CD14-positive monocyte (primary cell): ENCODE results near the gene AATK. TPM values are rescaled to one million over a fixed set of nuclear protein-coding genes. Genes with fewer than 3 reads are reported as not detected.

ENCODE experiments used
- DNase-seq, 3 donors: peaks; one replicate each; pipeline ENCODE4 v3.0.0-alpha.2; 2011 to 2022
- H2AFZ ChIP-seq: 2 replicates; pipeline ENCODE4 v1.6.0; 2012; ENCODE audit warnings: mild to moderate bottlenecking, low read depth, low read length, inconsistent platforms; ENCODE audit not compliant: insufficient read depth, poor library complexity, severe bottlenecking
- H3K27ac ChIP-seq, 2 donors: 1 replicate in 1 of 2; 2 replicates in 1 of 2; pipeline ENCODE4 v1.5.1; 2012 to 2013; ENCODE audit warnings: low read length in 2 of 2, control low read depth in 1 of 2, inconsistent platforms in 1 of 2, low read depth in 1 of 2, mild to moderate bottlenecking in 1 of 2
- H3K27me3 ChIP-seq, 2 donors: one replicate each; pipeline versions ENCODE4 v1.6.0 to v1.6.1; 2011 to 2013; ENCODE audit warnings: low read length in 2 of 2; ENCODE audit not compliant: control insufficient read depth in 2 of 2, insufficient read depth in 2 of 2
- H3K36me3 ChIP-seq, 2 donors: replicated peaks in 1 of 2; 1 replicate in 1 of 2; 2 replicates in 1 of 2; pipeline versions ENCODE4 v1.5.1 to v1.6.1; 2012 to 2013; ENCODE audit warnings: low read length in 2 of 2, control low read depth in 1 of 2, inconsistent platforms in 1 of 2, mild to moderate bottlenecking in 1 of 2; ENCODE audit not compliant: insufficient read depth in 2 of 2, control insufficient read depth in 1 of 2
- H3K4me1 ChIP-seq, 2 donors: 1 replicate in 1 of 2; 2 replicates in 1 of 2; pipeline versions ENCODE4 v1.5.1 to v1.6.1; 2012 to 2013; ENCODE audit warnings: low read length in 2 of 2, control low read depth in 1 of 2, inconsistent platforms in 1 of 2, mild to moderate bottlenecking in 1 of 2, moderate library complexity in 1 of 2; ENCODE audit not compliant: insufficient read depth in 2 of 2, control insufficient read depth in 1 of 2
- H3K4me2 ChIP-seq: replicated peaks from 2 replicates; pipeline ENCODE3; 2012; ENCODE audit warnings: low read length, moderate library complexity, mild to moderate bottlenecking; ENCODE audit not compliant: poor library complexity, severe bottlenecking; ENCODE audit errors: extremely low read depth
- H3K4me3 ChIP-seq, 3 experiments: fragments of 200-600 bp in 1 of 3; sonication (generic) in 1 of 3; replicated peaks in 1 of 3; 1 replicate in 2 of 3; 2 replicates in 1 of 3; pipeline ENCODE4 v1.5.1; 2011 to 2013; ENCODE audit warnings: low read length in 3 of 3, mild to moderate bottlenecking in 3 of 3, control low read depth in 2 of 3, low read depth in 2 of 3, inconsistent platforms in 1 of 3, moderate library complexity in 1 of 3
- H3K79me2 ChIP-seq: 2 replicates; pipeline ENCODE4 v1.6.0; 2012; ENCODE audit warnings: mild to moderate bottlenecking, control low read depth, inconsistent platforms, low read length, moderate library complexity; ENCODE audit not compliant: insufficient read depth
- H3K9ac ChIP-seq: 2 replicates; pipeline ENCODE4 v1.6.0; 2017; ENCODE audit warnings: low read length, mild to moderate bottlenecking; ENCODE audit not compliant: insufficient read depth, poor library complexity, severe bottlenecking
- H3K9me3 ChIP-seq, 2 donors: replicated peaks in 1 of 2; 1 replicate in 1 of 2; 2 replicates in 1 of 2; pipeline versions ENCODE4 v1.5.1 to v1.6.1; 2012 to 2013; ENCODE audit warnings: low read length in 2 of 2, control low read depth in 1 of 2; ENCODE audit not compliant: control insufficient read depth in 1 of 2, insufficient read depth in 1 of 2
- H4K20me1 ChIP-seq: 2 replicates; pipeline ENCODE4 v1.6.0; 2012; ENCODE audit warnings: mild to moderate bottlenecking, low read length, control low read depth, moderate library complexity; ENCODE audit not compliant: insufficient read depth
- H3K27ac Mint-ChIP-seq, 7 donors: one replicate each; pipeline ENCODE4 v1.8.0; 2020; ENCODE audit warnings: mild to moderate bottlenecking in 7 of 7, mixed read lengths in 7 of 7, moderate library complexity in 6 of 7, inconsistent platforms in 2 of 7
- H3K27me3 Mint-ChIP-seq, 3 donors: one replicate each; pipeline ENCODE4 v1.8.0; 2021 to 2022; ENCODE audit warnings: low read depth in 3 of 3, mild to moderate bottlenecking in 3 of 3, mixed read lengths in 3 of 3, moderate library complexity in 3 of 3, inconsistent platforms in 1 of 3
- H3K36me3 Mint-ChIP-seq, 2 donors: one replicate each; pipeline ENCODE4 v1.8.0; 2020; ENCODE audit warnings: mixed read lengths in 2 of 2, inconsistent platforms in 1 of 2, mild to moderate bottlenecking in 1 of 2
- H3K4me1 Mint-ChIP-seq: one replicate; pipeline ENCODE4 v1.8.0; 2020; ENCODE audit warnings: mild to moderate bottlenecking, mixed read lengths
- H3K4me3 Mint-ChIP-seq, 2 donors: one replicate each; pipeline ENCODE4 v1.8.0; 2020; ENCODE audit warnings: mild to moderate bottlenecking in 2 of 2, mixed read lengths in 2 of 2, moderate library complexity in 1 of 2
- H3K9me3 Mint-ChIP-seq, 7 donors: one replicate each; pipeline ENCODE4 v1.8.0; 2020 to 2022; ENCODE audit warnings: mixed read lengths in 7 of 7, mild to moderate bottlenecking in 6 of 7, moderate library complexity in 6 of 7, inconsistent platforms in 2 of 7
- WGBS: methylation state at CpG from one replicate; pipeline ENCODE4 v1.1.5; 2013; ENCODE audit warnings: missing lambda C conversion rate; ENCODE audit not compliant: insufficient coverage; 5-methylcytosine and 5-hydroxymethylcytosine counted together
- intact Hi-C, 2 donors: fragments of 100-400 bp; cut with micrococcal nuclease; formaldehyde crosslinking; loops; one replicate each; pipeline versions ENCODE4 v1.15.0 to v1.15.1; 2023
- polyA plus RNA-seq, 3 donors: library from polyadenylated mRNA; depleted of rRNA in 1 of 3; unstranded in 2 of 3; stranded (reverse) in 1 of 3; fragments of 300-500 nt in 2 of 3; fragments of >200 nt in 1 of 3; fragmentation: Illumina TruSeq in 2 of 3; gene quantifications; 1 replicate in 2 of 3; 2 replicates in 1 of 3; pipeline ENCODE4 v1.2.3, GENCODE V29; 2012 to 2021
- TF ChIP-seq, protein P1 (sequence below): fragments of 200-600 bp; IDR thresholded peaks from one replicate; pipeline ENCODE4 v1.8.0; 2022; ENCODE audit warnings: antibody characterized with exemption, mild to moderate bottlenecking

Gene AATK
- polyA plus RNA-seq, 3 donors = 0.93 to 15.3 (median 2.0) TPM

DNA sequence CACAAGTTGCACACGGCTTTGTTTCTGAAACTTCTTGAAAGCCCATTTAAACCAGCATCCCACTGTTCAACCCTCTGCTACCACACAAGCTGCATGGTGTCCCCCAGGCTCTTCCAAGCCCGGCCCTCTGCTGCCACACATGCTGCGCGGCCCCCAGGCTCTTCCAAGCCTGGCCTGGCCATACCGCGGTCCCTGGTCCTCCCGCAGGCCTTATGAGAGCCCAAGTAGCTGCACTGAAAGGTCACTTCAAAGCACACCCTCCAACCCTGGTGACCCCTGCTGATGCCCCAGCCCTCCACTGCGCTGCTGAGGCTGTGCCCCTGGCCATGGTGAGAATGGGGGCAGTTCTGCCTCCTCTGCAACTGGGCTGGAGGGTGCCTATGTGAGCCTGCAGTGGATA is 26.6 kb downstream of the AATK start:
- Mint-ChIP-seq H3K4me1 (peaks cover 11% of the 10 kb centered on the region), H3K27ac (peak overlapping the region in 1 of 7 donors; percentile 25), H3K36me3 (peaks cover 3 to 4% of the 10 kb centered on the region in 2 donors), H3K9me3 (peaks cover 0 to 3% (median 2%) of the 10 kb centered on the region in 7 donors), H3K27me3 (peaks cover 2 to 3% (median 2%) of the 10 kb centered on the region in 3 donors), H3K4me3 (no peak overlapping the region)
- Histone ChIP-seq H4K20me1 (peaks cover 78% of the 10 kb centered on the region), H3K4me3 (no peak overlapping the region), H3K36me3 (no peaks in the 10 kb centered on the region), H3K9ac (no peak overlapping the region), H3K27me3 (no peaks in the 10 kb centered on the region), H3K4me2 (no peak overlapping the region), H3K4me1 (peaks cover 12 to 22% of the 10 kb centered on the region in 2 donors), H3K27ac (no peak overlapping the region), H3K9me3 (no peaks in the 10 kb centered on the region), H2AFZ (no peak overlapping the region), H3K79me2 (no peaks in the 10 kb centered on the region)
- TF ChIP-seq, protein P1, sequence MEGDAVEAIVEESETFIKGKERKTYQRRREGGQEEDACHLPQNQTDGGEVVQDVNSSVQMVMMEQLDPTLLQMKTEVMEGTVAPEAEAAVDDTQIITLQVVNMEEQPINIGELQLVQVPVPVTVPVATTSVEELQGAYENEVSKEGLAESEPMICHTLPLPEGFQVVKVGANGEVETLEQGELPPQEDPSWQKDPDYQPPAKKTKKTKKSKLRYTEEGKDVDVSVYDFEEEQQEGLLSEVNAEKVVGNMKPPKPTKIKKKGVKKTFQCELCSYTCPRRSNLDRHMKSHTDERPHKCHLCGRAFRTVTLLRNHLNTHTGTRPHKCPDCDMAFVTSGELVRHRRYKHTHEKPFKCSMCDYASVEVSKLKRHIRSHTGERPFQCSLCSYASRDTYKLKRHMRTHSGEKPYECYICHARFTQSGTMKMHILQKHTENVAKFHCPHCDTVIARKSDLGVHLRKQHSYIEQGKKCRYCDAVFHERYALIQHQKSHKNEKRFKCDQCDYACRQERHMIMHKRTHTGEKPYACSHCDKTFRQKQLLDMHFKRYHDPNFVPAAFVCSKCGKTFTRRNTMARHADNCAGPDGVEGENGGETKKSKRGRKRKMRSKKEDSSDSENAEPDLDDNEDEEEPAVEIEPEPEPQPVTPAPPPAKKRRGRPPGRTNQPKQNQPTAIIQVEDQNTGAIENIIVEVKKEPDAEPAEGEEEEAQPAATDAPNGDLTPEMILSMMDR = no peak
- WGBS = 85% methylated on average over 7 of the region's 8 CpGs
- intact Hi-C loops = no loop called here
- DNase-seq = no peak

DNA sequence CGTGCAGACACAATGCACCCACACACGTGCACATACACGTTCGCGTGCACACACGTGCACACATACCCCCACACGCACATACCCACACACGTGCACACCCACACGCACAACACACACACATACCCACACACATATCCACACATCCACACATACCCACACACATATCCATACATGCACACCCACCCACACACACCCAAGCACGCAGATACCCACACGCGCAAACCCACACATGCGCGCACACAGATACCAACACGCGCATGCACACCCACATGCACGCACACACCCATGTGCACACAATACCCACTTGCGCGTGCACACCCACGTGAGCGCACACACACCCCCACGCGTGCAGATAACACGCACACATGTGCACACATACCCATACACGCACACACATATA is 27.5 kb downstream of the AATK start:
- no peak for DNase-seq
- no peak overlapping the region for H3K27ac ChIP-seq
- 94% methylated on average over 25 of the region's 25 CpGs for WGBS
- no peak overlapping the region for H3K27ac Mint-ChIP-seq
- TF ChIP-seq, protein P1 = no peak
- H3K36me3 ChIP-seq = no peaks in the 10 kb centered on the region
- no peak overlapping the region for H3K4me3 ChIP-seq
- H3K27me3 Mint-ChIP-seq = peaks cover 2 to 4% (median 2%) of the 10 kb centered on the region in 3 donors
- H3K79me2 ChIP-seq = no peaks in the 10 kb centered on the region
- H3K9me3 Mint-ChIP-seq = peaks cover 0 to 3% (median 2%) of the 10 kb centered on the region in 7 donors
- no peak overlapping the region for H2AFZ ChIP-seq
- no peaks in the 10 kb centered on the region for H3K27me3 ChIP-seq
- intact Hi-C loops = no loop called here
- H3K4me1 Mint-ChIP-seq = peaks cover 11% of the 10 kb centered on the region
- H3K4me1 ChIP-seq = peaks cover 12 to 22% of the 10 kb centered on the region in 2 donors
- H3K4me2 ChIP-seq = no peak overlapping the region
- peaks cover 0 to 7% of the 10 kb centered on the region in 2 donors for H3K36me3 Mint-ChIP-seq
- no peak overlapping the region for H3K4me3 Mint-ChIP-seq
- no peaks in the 10 kb centered on the region for H3K9me3 ChIP-seq
- peaks cover 85% of the 10 kb centered on the region for H4K20me1 ChIP-seq
- no peak overlapping the region for H3K9ac ChIP-seq
